ENCODE measurements around the gene ABCC8.

DNA sequence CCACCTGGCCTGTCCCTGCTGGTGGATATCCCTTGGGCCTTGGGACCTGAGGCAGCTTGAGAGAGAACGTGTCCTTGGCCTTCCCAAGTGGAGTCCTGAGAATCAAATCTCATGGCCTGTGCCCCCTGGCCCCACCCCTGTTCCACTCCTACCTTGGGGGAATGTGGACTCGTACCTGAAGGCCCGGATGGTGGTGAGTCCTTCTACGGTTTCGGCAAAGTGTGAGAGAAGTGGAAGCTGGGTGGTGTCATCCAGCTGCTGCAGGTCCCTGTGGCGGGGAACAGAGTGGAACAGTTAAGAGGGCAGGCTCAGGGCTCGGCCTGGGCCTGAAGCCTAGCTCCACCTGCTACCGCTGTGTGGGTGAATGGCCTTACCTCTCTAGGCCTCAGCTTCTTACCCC, 74.2 kb downstream of the ABCC8 start:
- TF ChIP-seq IKZF1 (conservative IDR thresholded peaks at IDR 0.05), result no peak
- TF ChIP-seq POLR2AphosphoS5 (IDR thresholded peaks at IDR 0.05; ENCODE audit: low read length), result no peak
- TF ChIP-seq, protein P1, sequence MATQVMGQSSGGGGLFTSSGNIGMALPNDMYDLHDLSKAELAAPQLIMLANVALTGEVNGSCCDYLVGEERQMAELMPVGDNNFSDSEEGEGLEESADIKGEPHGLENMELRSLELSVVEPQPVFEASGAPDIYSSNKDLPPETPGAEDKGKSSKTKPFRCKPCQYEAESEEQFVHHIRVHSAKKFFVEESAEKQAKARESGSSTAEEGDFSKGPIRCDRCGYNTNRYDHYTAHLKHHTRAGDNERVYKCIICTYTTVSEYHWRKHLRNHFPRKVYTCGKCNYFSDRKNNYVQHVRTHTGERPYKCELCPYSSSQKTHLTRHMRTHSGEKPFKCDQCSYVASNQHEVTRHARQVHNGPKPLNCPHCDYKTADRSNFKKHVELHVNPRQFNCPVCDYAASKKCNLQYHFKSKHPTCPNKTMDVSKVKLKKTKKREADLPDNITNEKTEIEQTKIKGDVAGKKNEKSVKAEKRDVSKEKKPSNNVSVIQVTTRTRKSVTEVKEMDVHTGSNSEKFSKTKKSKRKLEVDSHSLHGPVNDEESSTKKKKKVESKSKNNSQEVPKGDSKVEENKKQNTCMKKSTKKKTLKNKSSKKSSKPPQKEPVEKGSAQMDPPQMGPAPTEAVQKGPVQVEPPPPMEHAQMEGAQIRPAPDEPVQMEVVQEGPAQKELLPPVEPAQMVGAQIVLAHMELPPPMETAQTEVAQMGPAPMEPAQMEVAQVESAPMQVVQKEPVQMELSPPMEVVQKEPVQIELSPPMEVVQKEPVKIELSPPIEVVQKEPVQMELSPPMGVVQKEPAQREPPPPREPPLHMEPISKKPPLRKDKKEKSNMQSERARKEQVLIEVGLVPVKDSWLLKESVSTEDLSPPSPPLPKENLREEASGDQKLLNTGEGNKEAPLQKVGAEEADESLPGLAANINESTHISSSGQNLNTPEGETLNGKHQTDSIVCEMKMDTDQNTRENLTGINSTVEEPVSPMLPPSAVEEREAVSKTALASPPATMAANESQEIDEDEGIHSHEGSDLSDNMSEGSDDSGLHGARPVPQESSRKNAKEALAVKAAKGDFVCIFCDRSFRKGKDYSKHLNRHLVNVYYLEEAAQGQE (IDR thresholded peaks at IDR 0.05; ENCODE audit: low read depth, low read length), result no peak
- TF ChIP-seq POLR2A (IDR thresholded peaks at IDR 0.05; ENCODE audit: low read depth, low read length), result no peak
- TF ChIP-seq RFX5 (IDR thresholded peaks at IDR 0.05; ENCODE audit: low read depth, low read length), result no peak
- TF ChIP-seq JUND (IDR thresholded peaks at IDR 0.05; ENCODE audit: low read depth, low read length), result no peak
- TF ChIP-seq, protein P2, sequence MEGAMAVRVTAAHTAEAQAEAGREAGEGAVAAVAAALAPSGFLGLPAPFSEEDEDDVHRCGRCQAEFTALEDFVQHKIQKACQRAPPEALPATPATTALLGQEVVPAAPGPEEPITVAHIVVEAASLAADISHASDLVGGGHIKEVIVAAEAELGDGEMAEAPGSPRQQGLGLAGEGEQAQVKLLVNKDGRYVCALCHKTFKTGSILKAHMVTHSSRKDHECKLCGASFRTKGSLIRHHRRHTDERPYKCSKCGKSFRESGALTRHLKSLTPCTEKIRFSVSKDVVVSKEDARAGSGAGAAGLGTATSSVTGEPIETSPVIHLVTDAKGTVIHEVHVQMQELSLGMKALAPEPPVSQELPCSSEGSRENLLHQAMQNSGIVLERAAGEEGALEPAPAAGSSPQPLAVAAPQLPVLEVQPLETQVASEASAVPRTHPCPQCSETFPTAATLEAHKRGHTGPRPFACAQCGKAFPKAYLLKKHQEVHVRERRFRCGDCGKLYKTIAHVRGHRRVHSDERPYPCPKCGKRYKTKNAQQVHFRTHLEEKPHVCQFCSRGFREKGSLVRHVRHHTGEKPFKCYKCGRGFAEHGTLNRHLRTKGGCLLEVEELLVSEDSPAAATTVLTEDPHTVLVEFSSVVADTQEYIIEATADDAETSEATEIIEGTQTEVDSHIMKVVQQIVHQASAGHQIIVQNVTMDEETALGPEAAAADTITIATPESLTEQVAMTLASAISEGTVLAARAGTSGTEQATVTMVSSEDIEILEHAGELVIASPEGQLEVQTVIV (IDR thresholded peaks at IDR 0.05; ENCODE audit: borderline replicate concordance, partially characterized antibody), result no peak
- no peak for TF ChIP-seq TBL1XR1 (IDR thresholded peaks at IDR 0.05; ENCODE audit: low read depth, low read length)
- TF ChIP-seq CEBPB (IDR thresholded peaks at IDR 0.05; ENCODE audit: borderline replicate concordance in 1 of 2, low read depth in 2 of 2, low read length in 2 of 2), result no peak
- TF ChIP-seq, protein P3, sequence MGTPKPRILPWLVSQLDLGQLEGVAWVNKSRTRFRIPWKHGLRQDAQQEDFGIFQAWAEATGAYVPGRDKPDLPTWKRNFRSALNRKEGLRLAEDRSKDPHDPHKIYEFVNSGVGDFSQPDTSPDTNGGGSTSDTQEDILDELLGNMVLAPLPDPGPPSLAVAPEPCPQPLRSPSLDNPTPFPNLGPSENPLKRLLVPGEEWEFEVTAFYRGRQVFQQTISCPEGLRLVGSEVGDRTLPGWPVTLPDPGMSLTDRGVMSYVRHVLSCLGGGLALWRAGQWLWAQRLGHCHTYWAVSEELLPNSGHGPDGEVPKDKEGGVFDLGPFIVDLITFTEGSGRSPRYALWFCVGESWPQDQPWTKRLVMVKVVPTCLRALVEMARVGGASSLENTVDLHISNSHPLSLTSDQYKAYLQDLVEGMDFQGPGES (IDR thresholded peaks at IDR 0.05), result no peak
- TF ChIP-seq, protein P4, sequence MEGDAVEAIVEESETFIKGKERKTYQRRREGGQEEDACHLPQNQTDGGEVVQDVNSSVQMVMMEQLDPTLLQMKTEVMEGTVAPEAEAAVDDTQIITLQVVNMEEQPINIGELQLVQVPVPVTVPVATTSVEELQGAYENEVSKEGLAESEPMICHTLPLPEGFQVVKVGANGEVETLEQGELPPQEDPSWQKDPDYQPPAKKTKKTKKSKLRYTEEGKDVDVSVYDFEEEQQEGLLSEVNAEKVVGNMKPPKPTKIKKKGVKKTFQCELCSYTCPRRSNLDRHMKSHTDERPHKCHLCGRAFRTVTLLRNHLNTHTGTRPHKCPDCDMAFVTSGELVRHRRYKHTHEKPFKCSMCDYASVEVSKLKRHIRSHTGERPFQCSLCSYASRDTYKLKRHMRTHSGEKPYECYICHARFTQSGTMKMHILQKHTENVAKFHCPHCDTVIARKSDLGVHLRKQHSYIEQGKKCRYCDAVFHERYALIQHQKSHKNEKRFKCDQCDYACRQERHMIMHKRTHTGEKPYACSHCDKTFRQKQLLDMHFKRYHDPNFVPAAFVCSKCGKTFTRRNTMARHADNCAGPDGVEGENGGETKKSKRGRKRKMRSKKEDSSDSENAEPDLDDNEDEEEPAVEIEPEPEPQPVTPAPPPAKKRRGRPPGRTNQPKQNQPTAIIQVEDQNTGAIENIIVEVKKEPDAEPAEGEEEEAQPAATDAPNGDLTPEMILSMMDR (IDR thresholded peaks at IDR 0.05 in 2 of 3, conservative IDR thresholded peaks at IDR 0.05 in 1 of 3; ENCODE audit: control insufficient read depth in 2 of 3, extremely low read depth in 1 of 3, insufficient read depth in 1 of 3, low read depth in 3 of 3, low read length in 3 of 3), result no peak
- no peak for TF ChIP-seq KDM1A (IDR thresholded peaks at IDR 0.05; ENCODE audit: borderline replicate concordance)
